ENCODE data around the gene TFF3.

The TFF3 gene

DNA sequence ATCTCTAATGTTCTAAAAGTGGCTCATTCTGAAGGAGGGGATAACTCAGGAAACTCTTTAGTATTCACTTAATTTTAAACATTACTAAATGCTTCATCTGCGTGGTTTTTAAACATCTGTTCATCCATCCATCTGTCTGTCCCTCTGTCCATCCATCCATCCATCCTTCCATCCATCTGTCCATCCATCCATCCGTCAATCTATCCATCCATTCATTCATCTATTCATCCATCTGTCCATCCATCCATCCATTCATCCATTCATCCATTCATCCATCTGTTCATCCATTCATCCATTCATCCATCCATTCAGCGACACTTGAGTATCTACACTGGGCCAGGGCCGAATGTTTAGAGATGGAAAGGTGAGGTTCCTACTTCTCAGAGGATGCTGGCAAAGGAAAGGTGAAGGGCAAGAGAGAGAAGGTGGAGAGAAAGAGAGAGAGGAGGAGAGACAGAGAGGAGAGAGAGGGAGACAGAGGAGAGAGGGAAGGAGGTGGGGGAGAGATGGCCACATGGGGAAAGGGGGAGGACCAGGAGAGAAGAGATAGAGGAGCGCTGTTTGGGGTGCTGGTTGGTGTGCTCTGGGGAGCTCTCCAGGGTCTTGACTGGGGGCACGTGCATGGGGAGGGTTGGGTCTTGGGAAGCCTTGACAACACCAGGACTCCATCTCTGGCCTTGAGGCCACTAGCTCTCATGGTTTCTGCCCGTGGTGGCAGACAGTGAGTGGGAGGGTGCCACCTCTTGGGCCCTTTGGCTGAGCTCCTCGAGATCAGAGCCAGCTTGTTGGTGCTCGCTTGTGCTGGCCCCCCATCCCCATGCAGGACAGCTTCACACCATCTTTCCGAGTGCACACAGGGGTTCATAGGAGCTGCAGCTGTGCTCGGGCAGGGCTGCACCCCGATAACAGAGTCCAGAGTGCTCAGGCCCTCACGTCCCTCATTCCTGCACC is 50.7 kb downstream of the TFF3 start:
- no peak for FAIRE-seq

GRCh38 chr21:42263591-42264131 is 51.5 kb downstream of the TFF3 start:
- no peak for FAIRE-seq

DNA sequence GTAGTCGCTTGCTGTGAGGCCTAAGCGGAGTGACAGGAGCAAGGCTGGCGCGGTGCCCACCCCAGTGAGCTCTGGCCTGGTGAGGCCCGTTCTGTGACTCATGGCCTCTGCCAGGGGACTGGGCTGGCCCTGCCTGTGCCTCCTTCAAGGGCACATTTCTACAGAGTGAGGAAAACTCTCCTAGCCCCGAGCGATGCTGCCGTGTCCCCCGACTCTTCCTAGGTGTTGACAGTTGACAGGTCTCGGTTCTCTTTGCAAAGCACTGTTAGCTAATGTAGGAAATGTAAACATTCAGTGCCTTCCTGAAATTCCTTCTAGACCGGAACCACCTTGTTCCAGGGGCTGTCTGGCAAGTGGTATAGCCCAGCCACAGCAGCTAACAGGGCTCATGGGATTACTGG is 52.4 kb downstream of the TFF3 start:
- FAIRE-seq, result no peak

- no peak for FAIRE-seq
Measured at GRCh38 chr21:42261829-42262200, 53.4 kb downstream of the TFF3 start.
